ENCODE results near the gene SH3RF1.

DNA sequence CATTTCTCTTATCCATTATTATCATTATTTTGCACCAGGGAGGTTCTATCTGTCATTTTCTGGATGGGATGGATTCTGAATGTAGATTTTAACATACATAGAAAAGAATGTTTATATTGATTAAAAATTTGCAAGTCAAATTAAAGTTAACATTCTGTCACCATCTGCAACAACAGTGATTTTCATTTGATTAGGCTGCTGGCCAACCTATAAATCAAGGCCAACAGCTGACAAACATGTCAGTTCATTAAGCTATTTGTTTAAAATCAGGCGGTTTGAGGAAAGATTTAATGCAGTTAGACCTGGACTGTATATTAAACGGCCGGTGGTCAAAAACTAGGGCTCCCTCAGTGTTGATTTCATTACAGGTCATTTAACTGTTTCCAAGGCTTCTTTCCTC lies 151.2 kb downstream of the SH3RF1 start:
- TF ChIP-seq, protein P1, sequence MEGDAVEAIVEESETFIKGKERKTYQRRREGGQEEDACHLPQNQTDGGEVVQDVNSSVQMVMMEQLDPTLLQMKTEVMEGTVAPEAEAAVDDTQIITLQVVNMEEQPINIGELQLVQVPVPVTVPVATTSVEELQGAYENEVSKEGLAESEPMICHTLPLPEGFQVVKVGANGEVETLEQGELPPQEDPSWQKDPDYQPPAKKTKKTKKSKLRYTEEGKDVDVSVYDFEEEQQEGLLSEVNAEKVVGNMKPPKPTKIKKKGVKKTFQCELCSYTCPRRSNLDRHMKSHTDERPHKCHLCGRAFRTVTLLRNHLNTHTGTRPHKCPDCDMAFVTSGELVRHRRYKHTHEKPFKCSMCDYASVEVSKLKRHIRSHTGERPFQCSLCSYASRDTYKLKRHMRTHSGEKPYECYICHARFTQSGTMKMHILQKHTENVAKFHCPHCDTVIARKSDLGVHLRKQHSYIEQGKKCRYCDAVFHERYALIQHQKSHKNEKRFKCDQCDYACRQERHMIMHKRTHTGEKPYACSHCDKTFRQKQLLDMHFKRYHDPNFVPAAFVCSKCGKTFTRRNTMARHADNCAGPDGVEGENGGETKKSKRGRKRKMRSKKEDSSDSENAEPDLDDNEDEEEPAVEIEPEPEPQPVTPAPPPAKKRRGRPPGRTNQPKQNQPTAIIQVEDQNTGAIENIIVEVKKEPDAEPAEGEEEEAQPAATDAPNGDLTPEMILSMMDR (IDR thresholded peaks at IDR 0.05; ENCODE audit: low read depth, low read length, missing input control) = no peak
- TF ChIP-seq, protein P2, sequence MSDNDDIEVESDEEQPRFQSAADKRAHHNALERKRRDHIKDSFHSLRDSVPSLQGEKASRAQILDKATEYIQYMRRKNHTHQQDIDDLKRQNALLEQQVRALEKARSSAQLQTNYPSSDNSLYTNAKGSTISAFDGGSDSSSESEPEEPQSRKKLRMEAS (IDR thresholded peaks at IDR 0.05) = no peak
- TF ChIP-seq GABPA (IDR thresholded peaks at IDR 0.05 in 1 of 2, conservative IDR thresholded peaks at IDR 0.05 in 1 of 2) = no peak
- no peak for TF ChIP-seq TAF1 (conservative IDR thresholded peaks at IDR 0.05)
- TF ChIP-seq YY1 (IDR thresholded peaks at IDR 0.05) = no peak
- TF ChIP-seq, protein P3, sequence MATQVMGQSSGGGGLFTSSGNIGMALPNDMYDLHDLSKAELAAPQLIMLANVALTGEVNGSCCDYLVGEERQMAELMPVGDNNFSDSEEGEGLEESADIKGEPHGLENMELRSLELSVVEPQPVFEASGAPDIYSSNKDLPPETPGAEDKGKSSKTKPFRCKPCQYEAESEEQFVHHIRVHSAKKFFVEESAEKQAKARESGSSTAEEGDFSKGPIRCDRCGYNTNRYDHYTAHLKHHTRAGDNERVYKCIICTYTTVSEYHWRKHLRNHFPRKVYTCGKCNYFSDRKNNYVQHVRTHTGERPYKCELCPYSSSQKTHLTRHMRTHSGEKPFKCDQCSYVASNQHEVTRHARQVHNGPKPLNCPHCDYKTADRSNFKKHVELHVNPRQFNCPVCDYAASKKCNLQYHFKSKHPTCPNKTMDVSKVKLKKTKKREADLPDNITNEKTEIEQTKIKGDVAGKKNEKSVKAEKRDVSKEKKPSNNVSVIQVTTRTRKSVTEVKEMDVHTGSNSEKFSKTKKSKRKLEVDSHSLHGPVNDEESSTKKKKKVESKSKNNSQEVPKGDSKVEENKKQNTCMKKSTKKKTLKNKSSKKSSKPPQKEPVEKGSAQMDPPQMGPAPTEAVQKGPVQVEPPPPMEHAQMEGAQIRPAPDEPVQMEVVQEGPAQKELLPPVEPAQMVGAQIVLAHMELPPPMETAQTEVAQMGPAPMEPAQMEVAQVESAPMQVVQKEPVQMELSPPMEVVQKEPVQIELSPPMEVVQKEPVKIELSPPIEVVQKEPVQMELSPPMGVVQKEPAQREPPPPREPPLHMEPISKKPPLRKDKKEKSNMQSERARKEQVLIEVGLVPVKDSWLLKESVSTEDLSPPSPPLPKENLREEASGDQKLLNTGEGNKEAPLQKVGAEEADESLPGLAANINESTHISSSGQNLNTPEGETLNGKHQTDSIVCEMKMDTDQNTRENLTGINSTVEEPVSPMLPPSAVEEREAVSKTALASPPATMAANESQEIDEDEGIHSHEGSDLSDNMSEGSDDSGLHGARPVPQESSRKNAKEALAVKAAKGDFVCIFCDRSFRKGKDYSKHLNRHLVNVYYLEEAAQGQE (IDR thresholded peaks at IDR 0.05) = no peak
- no peak for TF ChIP-seq RAD21 (IDR thresholded peaks at IDR 0.05)
- TF ChIP-seq EGR1 (IDR thresholded peaks at IDR 0.05; ENCODE audit: low read depth in 2 of 2) = no peak
- no peak for TF ChIP-seq NR2F2 (IDR thresholded peaks at IDR 0.05)
- TF ChIP-seq FOXA1 (IDR thresholded peaks at IDR 0.05) = no peak
- TF ChIP-seq, protein P4, sequence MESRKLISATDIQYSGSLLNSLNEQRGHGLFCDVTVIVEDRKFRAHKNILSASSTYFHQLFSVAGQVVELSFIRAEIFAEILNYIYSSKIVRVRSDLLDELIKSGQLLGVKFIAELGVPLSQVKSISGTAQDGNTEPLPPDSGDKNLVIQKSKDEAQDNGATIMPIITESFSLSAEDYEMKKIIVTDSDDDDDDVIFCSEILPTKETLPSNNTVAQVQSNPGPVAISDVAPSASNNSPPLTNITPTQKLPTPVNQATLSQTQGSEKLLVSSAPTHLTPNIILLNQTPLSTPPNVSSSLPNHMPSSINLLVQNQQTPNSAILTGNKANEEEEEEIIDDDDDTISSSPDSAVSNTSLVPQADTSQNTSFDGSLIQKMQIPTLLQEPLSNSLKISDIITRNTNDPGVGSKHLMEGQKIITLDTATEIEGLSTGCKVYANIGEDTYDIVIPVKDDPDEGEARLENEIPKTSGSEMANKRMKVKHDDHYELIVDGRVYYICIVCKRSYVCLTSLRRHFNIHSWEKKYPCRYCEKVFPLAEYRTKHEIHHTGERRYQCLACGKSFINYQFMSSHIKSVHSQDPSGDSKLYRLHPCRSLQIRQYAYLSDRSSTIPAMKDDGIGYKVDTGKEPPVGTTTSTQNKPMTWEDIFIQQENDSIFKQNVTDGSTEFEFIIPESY (IDR thresholded peaks at IDR 0.05) = no peak
- TF ChIP-seq JUND (IDR thresholded peaks at IDR 0.05) = no peak

Data from liver (tissue), 3 donors.